Measurements from ENCODE around the gene TMEM117. TPM values are rescaled to one million over a fixed set of nuclear protein-coding genes. Genes with fewer than 3 reads are reported as not detected.
"Not testable (repeated sequence)": the region's sequence is repeated elsewhere in the genome, so short reads cannot be mapped to it uniquely, and the experiment has no call there.

TMEM117 gene
- polyA plus RNA-seq, 1 donor = 8.5 TPM

DNA sequence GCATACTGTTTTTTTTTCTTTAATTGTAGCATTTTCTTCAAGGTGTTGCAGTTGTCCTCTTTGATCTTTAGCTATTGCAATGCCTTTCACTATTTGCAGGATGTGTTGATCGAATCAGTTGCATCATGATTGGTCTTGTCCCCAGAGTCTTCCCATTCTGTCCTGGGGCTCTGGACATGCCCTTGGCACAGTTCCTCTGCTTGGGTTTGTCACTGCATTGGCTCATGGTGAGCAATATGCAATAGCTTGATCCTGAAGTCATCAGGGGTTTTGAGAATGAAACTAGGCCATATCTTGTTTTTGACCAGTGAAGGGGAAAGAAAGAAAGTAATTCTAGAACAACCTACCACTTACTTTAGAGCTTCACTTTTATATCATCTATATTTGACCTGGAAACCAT, 281.5 kb downstream of the TMEM117 start:
- no peak for DNase-seq

- DNase-seq = no peak
Measured at GRCh38 chr12:44118946-44119345, 283.1 kb downstream of the TMEM117 start.

- no peak for DNase-seq
Measured at GRCh38 chr12:44126806-44127205, 290.9 kb downstream of the TMEM117 start.

GRCh38 chr12:44127966-44128710, 292.3 kb downstream of the TMEM117 start:
- no peak for DNase-seq

DNA sequence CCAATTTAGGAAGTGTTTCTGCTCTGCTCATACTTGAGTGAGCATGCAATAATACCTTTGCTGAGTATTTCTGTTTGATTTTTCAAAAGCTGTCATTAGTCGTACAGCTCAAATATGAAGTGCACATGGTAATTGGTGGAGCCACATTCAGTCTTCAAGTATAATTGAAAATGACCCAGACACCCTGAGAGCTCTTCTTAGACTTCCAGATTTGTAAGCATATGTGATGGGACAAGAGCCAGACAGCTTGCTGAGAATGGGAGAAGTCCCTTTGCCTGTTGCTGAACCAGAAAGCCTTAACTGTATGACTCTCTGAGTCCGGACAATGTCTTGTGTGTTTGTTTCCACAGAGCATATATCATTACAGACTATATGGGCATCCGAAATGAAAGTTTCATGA, 307.3 kb downstream of the TMEM117 start:
- DNase-seq = no peak

DNA sequence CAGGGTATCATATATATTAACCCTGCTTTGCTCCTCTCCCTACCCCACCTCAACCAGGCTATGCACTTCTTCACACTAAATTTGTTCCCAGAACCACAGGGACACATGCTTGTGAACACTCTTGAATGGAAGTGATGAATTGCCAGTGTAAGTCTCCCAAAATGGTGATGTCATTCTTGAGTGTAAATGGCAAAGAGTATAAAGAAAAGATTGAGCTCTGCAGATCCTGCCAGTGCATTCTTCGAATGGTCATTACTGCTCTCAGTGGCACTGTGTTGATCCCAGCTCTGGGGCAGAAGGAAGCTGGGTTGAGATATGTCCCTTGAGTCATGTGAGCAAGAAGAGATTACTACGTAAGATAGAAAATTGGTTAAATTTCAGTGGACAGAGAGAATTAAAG, 313.1 kb downstream of the TMEM117 start:
- DNase-seq = no peak

GRCh38 chr12:44154128-44154527, 318.2 kb downstream of the TMEM117 start:
- DNase-seq = peak; percentile 27

DNA sequence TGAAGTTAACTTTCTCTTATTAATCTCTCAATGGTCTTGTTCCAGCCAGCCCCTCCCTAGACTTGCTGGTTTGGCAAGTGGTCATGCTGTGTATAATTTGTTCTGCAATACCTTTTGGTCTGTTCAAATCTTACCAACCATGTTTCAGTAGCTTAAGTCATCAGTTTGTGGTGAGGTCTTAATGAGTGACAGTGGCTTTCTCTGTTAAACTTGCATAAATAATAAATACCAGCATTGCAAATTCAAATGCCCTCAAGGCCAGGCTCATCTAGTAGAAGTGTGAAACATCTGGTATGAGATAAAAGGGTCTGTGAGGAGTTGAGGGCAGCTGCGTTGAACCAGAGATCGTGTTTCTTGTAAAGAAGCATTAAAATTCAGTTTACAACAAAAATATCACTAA, 319.5 kb downstream of the TMEM117 start:
- DNase-seq = no peak

DNA sequence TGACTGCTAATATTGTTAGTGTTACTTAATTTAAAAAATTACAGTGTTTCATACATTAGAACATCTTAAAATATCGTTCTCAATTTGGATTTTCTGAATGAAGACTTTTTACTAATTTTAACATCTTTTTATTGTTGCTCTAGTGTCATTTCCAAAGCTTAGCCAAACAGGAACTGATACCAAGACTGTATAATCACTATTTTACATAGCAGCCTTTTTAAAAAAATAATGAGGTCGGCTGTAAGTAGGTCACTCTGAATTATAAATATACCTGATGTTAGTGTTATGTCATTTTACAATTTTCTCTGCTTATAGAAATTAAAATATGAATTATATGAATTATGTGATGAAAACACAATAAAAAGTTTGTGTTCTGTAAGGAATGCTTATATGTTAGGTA, 321.5 kb downstream of the TMEM117 start:
- no peak for DNase-seq

- no peak for DNase-seq
Measured at GRCh38 chr12:44158746-44159145, 322.9 kb downstream of the TMEM117 start.

DNA sequence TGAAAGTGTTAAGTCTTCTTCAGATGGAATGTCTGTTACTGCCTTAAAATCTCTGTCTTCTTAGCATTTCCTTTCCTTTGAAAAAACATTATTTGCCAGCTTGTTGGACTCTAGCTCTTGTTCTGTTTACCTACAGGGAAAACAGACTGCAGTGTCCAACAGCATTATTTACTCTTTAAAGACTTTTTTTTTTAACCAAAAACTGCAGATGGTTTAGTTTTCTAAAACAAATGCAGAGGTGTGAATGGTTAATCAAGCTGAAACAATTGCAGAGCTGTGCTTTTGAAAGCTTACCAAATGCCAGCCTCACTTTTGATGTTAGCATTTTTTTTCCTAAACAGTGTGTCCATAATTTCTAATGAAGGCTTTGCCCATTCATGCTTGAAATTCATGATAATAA, 323.3 kb downstream of the TMEM117 start:
- no peak for DNase-seq

DNA sequence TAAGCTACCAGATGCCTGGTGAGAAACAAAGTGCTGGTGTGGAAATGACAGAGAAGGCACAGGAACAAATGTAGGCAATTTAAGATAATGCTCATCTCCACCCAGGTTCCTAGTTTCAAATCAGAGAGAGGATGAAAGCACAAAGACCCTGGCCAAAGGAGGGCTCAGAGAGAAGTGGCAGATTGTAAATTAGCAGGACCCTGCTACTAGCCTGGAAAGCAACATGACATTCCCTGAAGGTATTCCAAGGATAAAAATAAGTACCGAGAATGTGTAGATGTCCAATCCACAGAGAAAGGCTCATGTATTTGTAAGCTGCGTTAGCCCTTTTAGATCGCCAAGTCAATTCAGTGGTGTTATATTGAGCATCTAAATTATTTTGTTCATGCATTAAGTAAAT, 324.0 kb downstream of the TMEM117 start:
- DNase-seq = no peak

DNA sequence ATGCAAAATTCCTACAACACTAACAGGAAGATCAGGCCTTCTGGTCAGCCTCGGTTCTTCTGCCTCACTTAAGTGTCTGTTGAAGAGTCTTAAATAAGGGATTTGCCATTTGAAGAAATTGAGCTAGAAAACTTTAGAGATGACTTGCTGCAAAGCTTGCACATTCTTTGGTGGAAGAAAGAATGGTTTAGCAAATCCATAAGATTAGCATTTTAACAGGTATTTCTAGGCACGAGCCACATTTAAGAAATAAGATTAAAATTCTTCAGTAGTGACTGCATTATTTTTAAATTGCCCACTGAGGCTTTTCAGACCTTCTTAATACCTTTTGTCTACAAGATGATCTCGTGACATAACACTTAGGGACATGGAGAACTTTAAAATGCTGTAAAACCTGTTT, 327.1 kb downstream of the TMEM117 start:
- DNase-seq = no peak

DNA sequence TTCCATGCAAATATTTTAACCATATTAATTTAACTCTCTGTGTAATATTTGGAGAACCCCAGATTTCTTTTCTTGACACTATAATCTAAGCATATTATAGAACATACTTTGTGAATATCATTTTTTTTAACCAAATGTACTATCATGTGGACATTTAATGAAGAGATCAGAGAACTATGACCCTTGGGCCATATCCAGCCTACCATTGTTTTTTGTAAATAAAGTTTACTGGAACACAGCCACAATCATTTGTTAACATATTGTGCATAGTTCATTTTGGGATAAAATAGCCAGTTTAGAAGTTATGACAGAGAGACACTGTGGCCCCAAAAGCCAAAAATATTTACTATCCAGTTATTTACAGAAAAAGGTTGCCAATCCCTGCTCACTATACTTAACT, 338.2 kb downstream of the TMEM117 start:
- no peak for DNase-seq

DNA sequence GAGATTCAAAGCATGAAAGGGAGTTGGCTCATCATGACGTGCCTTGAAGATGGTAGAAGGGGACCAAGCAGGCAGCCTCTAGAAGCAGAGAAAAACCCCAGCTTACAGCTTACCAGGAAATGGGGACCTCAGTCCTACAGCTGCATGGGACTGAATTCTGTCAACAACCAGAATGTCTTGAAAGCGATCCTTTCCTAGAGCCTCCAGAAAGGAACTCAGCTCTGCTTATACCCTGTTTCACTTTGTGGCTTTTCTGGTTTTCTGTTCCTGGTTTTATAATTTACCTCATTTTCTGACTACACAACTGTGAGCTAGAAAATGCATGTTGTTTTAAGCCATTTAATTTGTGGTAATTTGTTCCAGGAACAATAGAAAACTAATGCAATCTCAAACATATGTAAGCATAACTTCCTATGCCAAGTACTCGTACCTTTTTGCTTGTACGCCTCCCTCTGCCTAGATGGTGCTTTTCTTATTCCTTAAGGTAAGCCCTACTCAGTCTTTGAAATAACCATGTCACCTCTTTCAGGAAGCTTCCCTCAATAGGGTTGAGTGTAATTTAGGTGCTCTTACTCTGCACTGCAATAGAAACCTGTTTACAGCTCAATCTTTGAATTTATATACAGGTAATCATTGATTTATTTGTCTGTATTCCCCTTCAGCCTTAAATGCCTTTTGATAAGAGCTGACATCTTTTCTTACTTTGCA, 348.8 kb downstream of the TMEM117 start:
- no peak for DNase-seq

DNA sequence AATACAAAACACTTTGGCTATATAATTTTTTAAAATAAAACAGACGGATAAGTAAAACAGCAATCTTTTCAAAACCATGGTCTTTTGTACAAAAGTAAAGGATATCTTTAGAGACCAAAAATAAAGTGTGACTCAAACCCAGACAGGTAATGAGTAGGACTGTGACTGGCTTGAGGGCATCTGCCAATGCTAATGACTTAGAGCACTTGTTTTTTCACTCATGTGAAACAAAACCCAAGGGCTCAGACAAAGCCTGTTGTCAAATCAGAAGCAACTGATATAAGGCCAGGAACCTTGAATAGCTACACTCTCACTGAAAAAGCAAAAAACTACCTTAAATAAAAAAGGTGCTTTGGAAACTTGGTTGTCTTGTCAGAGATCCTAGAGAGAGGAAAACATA, 357.4 kb downstream of the TMEM117 start:
- no peak for DNase-seq

DNA sequence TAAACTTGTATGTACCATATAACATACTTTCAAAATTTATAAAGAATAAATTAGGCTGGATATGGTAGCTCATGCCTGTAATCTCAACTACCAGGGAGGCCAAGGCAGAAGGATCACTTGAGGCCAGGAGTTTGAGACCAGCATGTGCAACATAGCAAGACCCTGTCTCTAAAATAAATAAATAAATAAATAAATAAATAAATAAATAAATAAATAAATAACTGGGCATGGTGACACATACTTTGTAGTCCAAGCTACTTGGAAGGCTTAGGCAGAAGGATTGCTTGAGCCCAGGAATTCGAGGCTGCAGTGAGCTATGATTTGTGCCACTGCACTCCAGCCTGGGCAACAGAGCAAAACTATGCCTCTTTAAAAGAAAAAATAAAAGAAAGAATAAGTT, 359.8 kb downstream of the TMEM117 start:
- DNase-seq = not testable (repeated sequence)

- no peak for DNase-seq
Measured at GRCh38 chr12:44206045-44206444, 370.2 kb downstream of the TMEM117 start.

DNA sequence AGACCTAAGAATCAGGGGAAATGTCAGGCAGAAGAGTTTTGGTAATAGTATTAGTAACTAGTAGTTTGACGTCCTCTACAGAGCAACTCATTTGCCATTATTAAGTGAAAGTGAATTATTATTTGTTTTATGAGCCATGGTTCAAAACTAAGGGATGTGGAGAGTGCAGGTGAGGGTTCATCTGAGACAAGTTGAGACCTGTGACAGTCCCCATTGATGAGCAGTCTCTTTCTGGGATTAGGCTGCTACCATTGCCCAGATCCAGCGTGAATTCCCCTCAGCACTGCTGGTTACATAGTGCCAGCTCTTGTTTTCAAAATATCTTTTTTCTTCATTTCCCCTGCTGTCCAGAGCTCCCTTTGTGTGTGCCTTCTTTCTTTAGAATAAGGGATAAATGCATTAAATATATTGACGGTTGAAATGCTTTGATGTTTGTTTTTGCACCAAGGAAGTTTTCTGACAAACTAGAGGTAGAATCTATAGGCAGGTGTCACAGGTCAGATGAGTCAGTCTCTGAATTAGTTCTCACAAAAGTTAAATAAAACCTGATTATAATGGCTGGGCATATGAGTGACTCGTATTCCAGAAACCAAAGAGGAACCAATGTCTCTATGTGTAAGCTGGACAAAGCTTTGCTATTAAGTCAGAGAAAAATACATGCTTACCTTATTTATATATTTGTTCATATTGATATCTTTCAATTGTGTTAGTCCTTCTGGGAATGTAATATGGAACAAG, 381.4 kb downstream of the TMEM117 start:
- no peak for DNase-seq

DNA sequence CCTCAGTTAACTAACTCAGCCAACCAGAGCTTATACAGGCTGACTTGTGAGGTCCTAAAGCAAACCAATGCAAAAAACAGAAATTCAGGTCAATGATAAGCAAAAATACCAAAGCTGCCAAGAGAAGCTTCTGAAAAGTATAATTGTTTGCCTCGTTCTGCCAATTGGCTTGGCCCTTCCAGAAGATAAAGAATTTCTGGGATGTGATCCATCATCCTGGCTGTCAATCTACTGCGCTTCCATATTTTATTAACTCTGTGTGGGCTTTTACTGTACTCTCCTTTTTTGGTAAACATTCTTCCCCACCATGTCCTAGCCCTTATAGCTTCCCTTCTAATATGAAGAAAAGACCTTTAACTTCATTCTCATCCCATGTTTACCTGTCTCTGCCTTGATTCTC, 387.9 kb downstream of the TMEM117 start:
- no peak for DNase-seq

GRCh38 chr12:44224399-44225148, 388.7 kb downstream of the TMEM117 start:
- DNase-seq = no peak

GRCh38 chr12:44225149-44225510, 389.2 kb downstream of the TMEM117 start:
- DNase-seq = peak; percentile 2

DNA sequence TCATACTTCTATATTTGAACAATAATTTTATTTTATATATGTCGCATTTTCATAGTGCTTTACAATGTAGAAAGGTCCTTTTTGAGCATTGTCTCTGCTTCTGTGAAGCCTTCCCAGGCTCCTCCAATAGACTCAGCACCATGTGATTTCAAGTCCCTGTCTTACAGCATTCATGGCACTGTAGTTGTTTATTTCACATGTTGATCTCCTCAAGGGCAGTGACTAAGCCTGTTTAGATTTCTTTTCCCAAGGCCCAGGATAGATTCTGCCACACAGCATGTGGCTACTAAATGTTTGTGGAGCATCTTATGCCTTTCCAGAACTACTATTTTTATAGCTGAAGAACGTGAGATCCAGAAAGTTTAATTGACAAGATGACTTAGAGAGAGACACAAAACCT, 391.7 kb downstream of the TMEM117 start:
- DNase-seq = no peak
